ENCODE results near the gene F2RL3.

The F2RL3 gene

GRCh38 chr19:16922949-16923348 is 34.1 kb downstream of the F2RL3 start:
- Histone ChIP-seq H3K36me3 (ENCODE audit: insufficient read depth, low read length) (no peaks in the 10 kb centered on the region), H3K9me3 (ENCODE audit: low read length) (no peaks in the 10 kb centered on the region), H2AFZ (ENCODE audit: low read length) (no peak overlapping the region), H3K4me1 (ENCODE audit: insufficient read depth, low read length, severe bottlenecking) (no peaks in the 10 kb centered on the region), H3K9ac (ENCODE audit: low read length) (no peak overlapping the region), H3F3A (ENCODE audit: insufficient read depth, low read length) (no peaks in the 10 kb centered on the region), H3K4me2 (ENCODE audit: low read length) (no peak overlapping the region), H3K4me3 (ENCODE audit: low read depth, low read length, poor library complexity, severe bottlenecking) (no peak overlapping the region), H4K20me1 (ENCODE audit: insufficient read depth, low read length) (no peaks in the 10 kb centered on the region), H3K9me2 (ENCODE audit: low read depth, low read length) (no peaks in the 10 kb centered on the region), H3K27me3 (ENCODE audit: insufficient read depth, low read length) (peaks cover 8% of the 10 kb centered on the region; the same call in 1 of the 2 replicates), H3K27ac (ENCODE audit: low read depth, low read length, poor library complexity, severe bottlenecking) (no peak overlapping the region), H3K79me2 (ENCODE audit: insufficient read depth, low read length) (no peaks in the 10 kb centered on the region)
- TF ChIP-seq EZH2 (IDR thresholded peaks at IDR 0.05; ENCODE audit: borderline replicate concordance, low read length), result no peak
- TF ChIP-seq, protein P1, sequence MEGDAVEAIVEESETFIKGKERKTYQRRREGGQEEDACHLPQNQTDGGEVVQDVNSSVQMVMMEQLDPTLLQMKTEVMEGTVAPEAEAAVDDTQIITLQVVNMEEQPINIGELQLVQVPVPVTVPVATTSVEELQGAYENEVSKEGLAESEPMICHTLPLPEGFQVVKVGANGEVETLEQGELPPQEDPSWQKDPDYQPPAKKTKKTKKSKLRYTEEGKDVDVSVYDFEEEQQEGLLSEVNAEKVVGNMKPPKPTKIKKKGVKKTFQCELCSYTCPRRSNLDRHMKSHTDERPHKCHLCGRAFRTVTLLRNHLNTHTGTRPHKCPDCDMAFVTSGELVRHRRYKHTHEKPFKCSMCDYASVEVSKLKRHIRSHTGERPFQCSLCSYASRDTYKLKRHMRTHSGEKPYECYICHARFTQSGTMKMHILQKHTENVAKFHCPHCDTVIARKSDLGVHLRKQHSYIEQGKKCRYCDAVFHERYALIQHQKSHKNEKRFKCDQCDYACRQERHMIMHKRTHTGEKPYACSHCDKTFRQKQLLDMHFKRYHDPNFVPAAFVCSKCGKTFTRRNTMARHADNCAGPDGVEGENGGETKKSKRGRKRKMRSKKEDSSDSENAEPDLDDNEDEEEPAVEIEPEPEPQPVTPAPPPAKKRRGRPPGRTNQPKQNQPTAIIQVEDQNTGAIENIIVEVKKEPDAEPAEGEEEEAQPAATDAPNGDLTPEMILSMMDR (IDR thresholded peaks at IDR 0.05; ENCODE audit: low read length), result no peak

DNA sequence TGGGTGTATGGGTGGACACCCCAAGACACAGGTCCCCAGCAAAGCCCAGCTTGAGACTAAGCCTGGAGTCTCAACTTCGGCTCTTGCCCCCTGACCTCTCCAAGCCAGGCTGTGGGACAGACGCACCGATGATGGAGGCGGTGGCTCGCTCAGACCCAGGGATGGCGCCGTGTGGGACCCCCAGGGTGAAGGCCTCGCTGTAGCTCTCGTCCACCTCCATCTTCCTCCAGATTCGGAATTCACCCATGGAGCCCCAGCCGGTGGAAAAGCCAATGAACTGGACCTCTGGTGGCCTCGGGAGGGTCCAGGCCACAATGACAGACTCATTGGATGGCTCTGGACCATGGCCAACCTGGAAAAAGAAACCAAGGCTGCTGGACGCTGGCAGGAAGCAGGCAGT is 39.1 kb downstream of the F2RL3 start:
- Histone ChIP-seq H3K27ac (ENCODE audit: low read depth, low read length, poor library complexity, severe bottlenecking) (no peak overlapping the region), H3K4me3 (ENCODE audit: low read depth, low read length, poor library complexity, severe bottlenecking) (no peak overlapping the region), H3K36me3 (ENCODE audit: insufficient read depth, low read length) (no peaks in the 10 kb centered on the region), H3K9me2 (ENCODE audit: low read depth, low read length) (no peaks in the 10 kb centered on the region), H4K20me1 (ENCODE audit: insufficient read depth, low read length) (no peaks in the 10 kb centered on the region), H3K9ac (ENCODE audit: low read length) (no peak overlapping the region), H3K27me3 (ENCODE audit: insufficient read depth, low read length) (peaks cover 5% of the 10 kb centered on the region; the same call in 1 of the 2 replicates), H3K4me1 (ENCODE audit: insufficient read depth, low read length, severe bottlenecking) (no peaks in the 10 kb centered on the region), H3K9me3 (ENCODE audit: low read length) (no peaks in the 10 kb centered on the region), H2AFZ (ENCODE audit: low read length) (no peak overlapping the region), H3K4me2 (ENCODE audit: low read length) (no peak overlapping the region), H3F3A (ENCODE audit: insufficient read depth, low read length) (no peaks in the 10 kb centered on the region), H3K79me2 (ENCODE audit: insufficient read depth, low read length) (no peaks in the 10 kb centered on the region)
- TF ChIP-seq EZH2 (IDR thresholded peaks at IDR 0.05; ENCODE audit: borderline replicate concordance, low read length), result no peak
- TF ChIP-seq, protein P1 (IDR thresholded peaks at IDR 0.05; ENCODE audit: low read length), result no peak

- H3K9ac ChIP-seq (ENCODE audit: low read length), result no peak overlapping the region
Measured at GRCh38 chr19:16928351-16928750, 39.6 kb downstream of the F2RL3 start.

More at GRCh38 chr19:16928351-16928750, 39.6 kb downstream of the F2RL3 start:
- Histone ChIP-seq H3K9me3 (ENCODE audit: low read length) (peaks cover 1% of the 10 kb centered on the region; the same call in 1 of the 2 replicates), H3K27ac (ENCODE audit: low read depth, low read length, poor library complexity, severe bottlenecking) (no peak overlapping the region), H3F3A (ENCODE audit: insufficient read depth, low read length) (no peaks in the 10 kb centered on the region), H2AFZ (ENCODE audit: low read length) (no peak overlapping the region), H3K36me3 (ENCODE audit: insufficient read depth, low read length) (no peaks in the 10 kb centered on the region), H3K27me3 (ENCODE audit: insufficient read depth, low read length) (peaks cover 5% of the 10 kb centered on the region; the same call in 1 of the 2 replicates), H3K9me2 (ENCODE audit: low read depth, low read length) (no peaks in the 10 kb centered on the region), H3K79me2 (ENCODE audit: insufficient read depth, low read length) (no peaks in the 10 kb centered on the region), H3K4me2 (ENCODE audit: low read length) (no peak overlapping the region), H3K4me3 (ENCODE audit: low read depth, low read length, poor library complexity, severe bottlenecking) (no peak overlapping the region), H3K4me1 (ENCODE audit: insufficient read depth, low read length, severe bottlenecking) (no peaks in the 10 kb centered on the region), H4K20me1 (ENCODE audit: insufficient read depth, low read length) (no peaks in the 10 kb centered on the region)
- TF ChIP-seq, protein P1 (IDR thresholded peaks at IDR 0.05; ENCODE audit: low read length), result no peak
- TF ChIP-seq EZH2 (IDR thresholded peaks at IDR 0.05; ENCODE audit: borderline replicate concordance, low read length), result no peak

All from OCI-LY1 (cell line).